ENCODE measurements around the gene LMO1. TPM values are rescaled to one million over a fixed set of nuclear protein-coding genes. Genes with fewer than 3 reads are reported as not detected.

Gene LMO1
- total RNA-seq, 1 donor from 2014 or later, result 1.8 TPM

DNA sequence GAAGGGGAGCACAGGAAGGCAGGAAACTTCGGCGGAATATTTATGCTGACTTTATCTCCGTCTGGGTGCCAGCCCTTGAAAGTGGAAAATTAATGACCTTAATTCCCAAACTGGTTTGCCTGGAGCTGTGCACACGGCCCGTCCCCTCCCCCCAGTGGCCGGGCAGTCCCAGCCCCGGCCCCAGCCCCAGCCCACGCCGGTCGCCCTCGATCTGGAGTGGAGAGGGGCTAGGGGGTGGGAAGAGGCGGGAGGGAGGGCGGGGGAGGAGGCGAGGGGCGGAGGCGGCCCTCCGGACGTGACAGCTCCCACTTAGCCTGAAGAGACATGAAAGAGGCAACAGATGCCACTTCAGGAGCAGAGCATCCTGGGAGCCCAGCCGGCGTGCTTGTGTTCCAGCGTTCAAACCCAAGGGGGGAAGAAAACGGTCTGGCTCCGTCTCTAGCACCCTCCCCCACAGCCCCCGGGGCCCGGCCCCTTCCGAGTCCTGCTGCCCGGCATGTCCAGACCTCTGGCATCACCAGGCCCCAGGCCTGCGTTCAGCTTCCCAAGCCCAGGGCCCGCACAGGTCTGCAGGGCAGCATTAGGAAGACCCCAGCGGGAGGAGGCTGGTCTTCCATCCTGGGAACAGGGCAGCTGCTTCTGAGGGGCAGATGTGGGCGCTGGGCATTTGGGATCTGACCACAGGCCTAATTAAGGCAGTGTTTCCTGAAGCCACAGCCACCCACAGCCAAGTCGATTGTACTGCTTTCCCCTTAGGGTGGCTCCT lies 20.0 kb upstream of the LMO1 start:
- Mint-ChIP-seq H3K9me3 (no peaks in the 10 kb centered on the region), H3K36me3 (ENCODE audit: low read depth) (no peaks in the 10 kb centered on the region), H3K4me3 (no peak overlapping the region), H3K4me1 (peaks cover 15% of the 10 kb centered on the region), H3K27ac (ENCODE audit: unreplicated experiment) (no peak overlapping the region), H3K27me3 (ENCODE audit: low read depth) (no peaks in the 10 kb centered on the region)
- peak; percentile 43 for DNase-seq (ENCODE audit: low read depth, low spot score)
- TF ChIP-seq, protein P1, sequence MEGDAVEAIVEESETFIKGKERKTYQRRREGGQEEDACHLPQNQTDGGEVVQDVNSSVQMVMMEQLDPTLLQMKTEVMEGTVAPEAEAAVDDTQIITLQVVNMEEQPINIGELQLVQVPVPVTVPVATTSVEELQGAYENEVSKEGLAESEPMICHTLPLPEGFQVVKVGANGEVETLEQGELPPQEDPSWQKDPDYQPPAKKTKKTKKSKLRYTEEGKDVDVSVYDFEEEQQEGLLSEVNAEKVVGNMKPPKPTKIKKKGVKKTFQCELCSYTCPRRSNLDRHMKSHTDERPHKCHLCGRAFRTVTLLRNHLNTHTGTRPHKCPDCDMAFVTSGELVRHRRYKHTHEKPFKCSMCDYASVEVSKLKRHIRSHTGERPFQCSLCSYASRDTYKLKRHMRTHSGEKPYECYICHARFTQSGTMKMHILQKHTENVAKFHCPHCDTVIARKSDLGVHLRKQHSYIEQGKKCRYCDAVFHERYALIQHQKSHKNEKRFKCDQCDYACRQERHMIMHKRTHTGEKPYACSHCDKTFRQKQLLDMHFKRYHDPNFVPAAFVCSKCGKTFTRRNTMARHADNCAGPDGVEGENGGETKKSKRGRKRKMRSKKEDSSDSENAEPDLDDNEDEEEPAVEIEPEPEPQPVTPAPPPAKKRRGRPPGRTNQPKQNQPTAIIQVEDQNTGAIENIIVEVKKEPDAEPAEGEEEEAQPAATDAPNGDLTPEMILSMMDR (conservative IDR thresholded peaks at IDR 0.05), result no peak

DNA sequence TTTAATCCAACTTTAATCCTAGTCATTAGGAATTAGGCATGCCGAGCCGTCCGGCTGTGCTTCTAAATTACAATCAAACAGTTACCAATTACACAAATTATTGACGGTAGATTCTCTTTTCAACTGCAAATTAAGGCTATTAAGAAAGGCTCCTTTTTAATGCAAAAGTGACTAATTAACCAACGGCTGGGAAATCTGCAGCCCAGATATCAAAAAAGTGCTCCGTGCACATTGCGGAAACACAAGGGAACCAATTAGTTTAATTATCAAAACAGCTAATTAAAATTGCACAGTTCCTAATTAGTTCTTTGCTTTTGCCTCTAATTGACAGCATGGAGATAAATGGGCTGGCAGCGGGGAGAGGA lies 19.4 kb upstream of the LMO1 start:
- TF ChIP-seq, protein P1 (conservative IDR thresholded peaks at IDR 0.05), result no peak
- H3K27me3 Mint-ChIP-seq (ENCODE audit: low read depth), result no peaks in the 10 kb centered on the region

DNA sequence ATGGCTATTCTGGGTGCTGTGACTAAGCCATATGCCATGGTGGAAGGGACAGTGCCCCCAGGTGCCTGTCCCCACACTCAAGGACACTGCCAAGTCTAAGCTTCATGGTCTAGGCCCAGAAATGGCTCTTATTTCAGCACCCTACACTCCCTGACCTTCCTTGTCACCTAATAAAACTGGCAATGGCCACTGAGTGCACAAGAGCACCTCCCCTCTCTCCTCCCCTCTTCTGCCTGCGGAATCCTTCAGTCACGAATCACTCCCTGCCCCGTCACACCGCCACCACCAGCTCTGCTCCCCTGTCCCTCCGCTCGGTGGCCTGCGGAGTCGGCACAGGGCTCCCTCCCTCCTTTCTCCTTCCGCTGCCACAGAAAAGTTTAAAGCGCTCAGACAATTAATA lies 19.0 kb upstream of the LMO1 start:
- no peaks in the 10 kb centered on the region for H3K27me3 Mint-ChIP-seq (ENCODE audit: low read depth)
- TF ChIP-seq, protein P1 (conservative IDR thresholded peaks at IDR 0.05), result no peak
- H3K4me3 Mint-ChIP-seq, result no peak overlapping the region
- H3K9me3 Mint-ChIP-seq, result no peaks in the 10 kb centered on the region
- no peaks in the 10 kb centered on the region for H3K36me3 Mint-ChIP-seq (ENCODE audit: low read depth)
- no peak overlapping the region for H3K27ac Mint-ChIP-seq (ENCODE audit: unreplicated experiment)
- H3K4me1 Mint-ChIP-seq, result peaks cover 10% of the 10 kb centered on the region
- DNase-seq (ENCODE audit: low read depth, low spot score), result no peak

More for the DNA sequence above, 19.4 kb upstream of the LMO1 start:
- Mint-ChIP-seq H3K4me3 (no peak overlapping the region), H3K9me3 (no peaks in the 10 kb centered on the region), H3K36me3 (ENCODE audit: low read depth) (no peaks in the 10 kb centered on the region), H3K27ac (ENCODE audit: unreplicated experiment) (no peak overlapping the region), H3K4me1 (peaks cover 10% of the 10 kb centered on the region)
- no peak for DNase-seq (ENCODE audit: low read depth, low spot score)

DNA sequence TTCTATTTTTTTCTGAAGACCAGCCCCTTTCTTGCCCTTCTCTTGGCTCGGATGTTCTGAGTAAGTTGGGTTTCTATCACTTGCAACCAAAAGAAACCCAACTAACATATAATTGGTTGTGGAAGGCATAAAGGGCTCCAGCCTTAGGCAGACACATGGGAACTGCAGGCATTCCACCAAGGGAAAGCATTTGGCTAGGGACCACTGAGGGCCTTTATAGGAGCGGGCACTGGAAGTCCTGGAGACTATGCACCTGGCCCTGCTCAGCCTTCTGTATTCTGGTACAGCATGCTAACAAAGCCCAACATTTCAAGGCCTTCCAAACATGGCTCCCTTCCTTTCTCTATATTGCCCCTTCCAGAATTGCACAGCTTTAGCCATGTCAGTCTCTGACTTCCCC lies 17.6 kb upstream of the LMO1 start:
- DNase-seq (ENCODE audit: low read depth, low spot score), result no peak
- Mint-ChIP-seq H3K27me3 (ENCODE audit: low read depth) (peaks cover under 1% of the 10 kb centered on the region), H3K4me3 (no peak overlapping the region), H3K4me1 (peaks cover 10% of the 10 kb centered on the region), H3K36me3 (ENCODE audit: low read depth) (no peaks in the 10 kb centered on the region), H3K9me3 (no peaks in the 10 kb centered on the region), H3K27ac (ENCODE audit: unreplicated experiment) (no peak overlapping the region)
- TF ChIP-seq, protein P1 (conservative IDR thresholded peaks at IDR 0.05), result no peak

DNA sequence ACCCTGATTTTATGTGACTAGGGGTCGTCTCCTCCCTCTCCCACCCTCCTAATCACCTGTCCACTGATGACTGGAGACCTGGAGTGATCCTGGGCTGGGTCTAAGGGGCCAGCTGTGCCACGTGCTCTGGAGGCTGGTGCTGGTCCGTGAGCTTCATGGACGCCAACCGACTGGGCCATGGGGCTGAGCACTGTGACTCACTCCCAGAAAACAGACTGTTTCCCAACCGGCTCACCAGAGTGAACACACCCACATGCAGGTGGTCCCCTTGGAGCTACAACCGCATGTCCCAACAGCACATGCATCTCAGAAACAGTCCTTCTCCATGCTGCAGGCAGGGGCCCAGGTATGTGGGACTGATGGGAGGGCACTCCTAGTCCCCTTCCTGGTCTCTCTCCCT lies 14.0 kb upstream of the LMO1 start:
- no peak overlapping the region for H3K27ac Mint-ChIP-seq (ENCODE audit: unreplicated experiment)
- H3K36me3 Mint-ChIP-seq (ENCODE audit: low read depth), result no peaks in the 10 kb centered on the region
- H3K4me1 Mint-ChIP-seq, result no peaks in the 10 kb centered on the region
- H3K9me3 Mint-ChIP-seq, result peaks cover 5% of the 10 kb centered on the region
- H3K4me3 Mint-ChIP-seq, result no peak overlapping the region
- H3K27me3 Mint-ChIP-seq (ENCODE audit: low read depth), result peaks cover 13% of the 10 kb centered on the region
- DNase-seq (ENCODE audit: low read depth, low spot score), result no peak
- TF ChIP-seq, protein P1 (conservative IDR thresholded peaks at IDR 0.05), result no peak

All from neural crest cell (in vitro differentiated cells).